Measurements from ENCODE around the gene CUTC.
A peak's percentile ranks its signal among the peaks of the same experiment; 100 is the strongest.

CUTC gene, protein sequence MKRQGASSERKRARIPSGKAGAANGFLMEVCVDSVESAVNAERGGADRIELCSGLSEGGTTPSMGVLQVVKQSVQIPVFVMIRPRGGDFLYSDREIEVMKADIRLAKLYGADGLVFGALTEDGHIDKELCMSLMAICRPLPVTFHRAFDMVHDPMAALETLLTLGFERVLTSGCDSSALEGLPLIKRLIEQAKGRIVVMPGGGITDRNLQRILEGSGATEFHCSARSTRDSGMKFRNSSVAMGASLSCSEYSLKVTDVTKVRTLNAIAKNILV
- total RNA-seq: 13.7 to 18.6 (median 17.3) reads per million in 3 donors

DNA sequence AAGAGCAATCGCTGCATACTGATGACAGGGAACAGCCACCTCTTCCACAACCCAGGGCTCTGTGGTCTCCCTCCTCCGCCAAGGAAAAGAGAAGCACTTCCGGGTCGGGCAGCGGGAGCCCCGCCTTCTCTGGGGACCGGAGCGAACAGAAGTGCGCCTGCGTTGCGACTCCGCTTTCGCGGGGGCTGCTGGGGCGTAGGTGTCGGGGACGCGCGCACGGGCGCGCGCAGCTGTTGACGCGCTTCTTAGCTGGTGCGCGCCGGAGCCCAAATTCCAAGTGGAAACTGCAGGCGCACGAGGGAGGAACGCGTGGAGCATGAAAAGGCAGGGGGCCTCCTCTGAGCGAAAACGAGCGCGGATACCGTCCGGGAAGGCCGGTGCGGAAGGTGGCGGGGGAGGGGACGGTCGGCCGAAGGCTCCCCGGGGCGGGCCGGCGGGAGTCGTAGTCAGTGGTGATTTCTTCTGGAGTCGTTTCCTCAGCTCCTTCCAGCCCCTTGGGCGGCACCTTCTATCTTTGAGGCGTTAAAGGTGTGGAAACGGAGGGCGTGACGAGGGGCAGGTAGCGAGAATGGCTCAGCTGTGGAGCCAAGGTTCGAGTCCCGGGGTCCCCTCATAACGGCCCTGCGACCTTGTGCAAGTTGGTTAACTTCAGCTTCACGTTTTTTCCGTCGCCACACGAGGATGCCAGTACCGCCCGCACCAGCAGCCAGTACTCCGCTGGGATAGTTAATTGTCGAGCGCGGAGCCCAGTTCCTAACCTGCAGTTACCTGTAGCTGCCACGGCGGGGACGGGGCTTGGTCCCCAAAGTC is at the start of gene CUTC, which contains the start of gene COX15:
Gene CUTC, plus strand, starts transcription at position 202 of the 810 bp plus-strand sequence. Its CDS starts 115 bp downstream, at position 317.
Gene COX15, minus strand, starts transcription at position 95 of the 810 bp plus-strand sequence. Its CDS starts 78 bp downstream, at position 17.
- Histone ChIP-seq H3K27ac (ENCODE audit: insufficient read depth, low read length, poor library complexity, severe bottlenecking) (peak within 1 kb of the TSS; percentile 89), H3K4me1 (ENCODE audit: control insufficient read depth, insufficient read depth, low read length, poor library complexity, severe bottlenecking) (peaks cover 12% of the 10 kb centered on the region), H3K36me3 (ENCODE audit: control insufficient read depth, insufficient read depth, low read length) (peaks cover 12% of the 10 kb centered on the region), H3K27me3 (replicated peaks; ENCODE audit: control insufficient read depth, insufficient read depth, low read length, poor library complexity, severe bottlenecking) (no peaks in the 10 kb centered on the region), H3K4me3 (ENCODE audit: insufficient read depth, low read depth, low read length, poor library complexity, severe bottlenecking) (peak within 1 kb of the TSS; percentile 90), H3K9me3 (ENCODE audit: control insufficient read depth, low read length) (no peaks in the 10 kb centered on the region)
- peak; percentile 86 to 93 (median 92) for DNase-seq

DNA sequence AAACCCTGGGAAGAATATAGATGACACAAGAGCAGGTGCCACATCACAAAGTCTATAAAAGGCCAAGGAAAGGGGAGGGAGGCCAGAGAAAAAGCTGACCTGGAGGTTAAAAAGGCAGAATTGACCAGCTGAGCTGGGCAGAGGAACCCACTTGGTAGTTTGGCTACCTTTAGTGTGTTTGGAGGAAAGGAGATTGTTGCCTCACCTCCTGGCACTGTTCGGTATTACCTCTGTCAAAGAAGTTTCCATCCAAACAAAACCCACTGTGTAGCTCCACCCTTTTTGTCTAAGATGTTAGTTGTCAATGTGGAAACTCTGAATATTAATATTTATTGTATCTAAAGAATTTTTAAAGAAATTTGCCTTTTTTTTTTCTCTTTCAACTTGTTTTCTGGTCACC is 49.3 kb upstream of the CUTC start:
- no peak overlapping the region for H3K4me3 ChIP-seq (ENCODE audit: insufficient read depth, low read depth, low read length, poor library complexity, severe bottlenecking)
- DNase-seq: no peak
- peaks cover 9% of the 10 kb centered on the region for H3K36me3 ChIP-seq (ENCODE audit: control insufficient read depth, insufficient read depth, low read length)

GRCh38 chr10:99685597-99685967 is 46.5 kb upstream of the CUTC start:
- Histone ChIP-seq H3K9me3 (ENCODE audit: control insufficient read depth, low read length) (no peaks in the 10 kb centered on the region), H3K4me3 (ENCODE audit: insufficient read depth, low read depth, low read length, poor library complexity, severe bottlenecking) (no peak overlapping the region), H3K27ac (ENCODE audit: insufficient read depth, low read length, poor library complexity, severe bottlenecking) (no peak overlapping the region), H3K27me3 (replicated peaks; ENCODE audit: control insufficient read depth, insufficient read depth, low read length, poor library complexity, severe bottlenecking) (no peaks in the 10 kb centered on the region), H3K36me3 (ENCODE audit: control insufficient read depth, insufficient read depth, low read length) (no peaks in the 10 kb centered on the region), H3K4me1 (ENCODE audit: control insufficient read depth, insufficient read depth, low read length, poor library complexity, severe bottlenecking) (no peaks in the 10 kb centered on the region)
- DNase-seq: no peak

More for the DNA sequence above, 49.3 kb upstream of the CUTC start:
- H3K27me3 ChIP-seq (replicated peaks; ENCODE audit: control insufficient read depth, insufficient read depth, low read length, poor library complexity, severe bottlenecking): no peaks in the 10 kb centered on the region
- no peak overlapping the region for H3K27ac ChIP-seq (ENCODE audit: insufficient read depth, low read length, poor library complexity, severe bottlenecking)
- H3K9me3 ChIP-seq (ENCODE audit: control insufficient read depth, low read length): no peaks in the 10 kb centered on the region
- no peaks in the 10 kb centered on the region for H3K4me1 ChIP-seq (ENCODE audit: control insufficient read depth, insufficient read depth, low read length, poor library complexity, severe bottlenecking)

DNA sequence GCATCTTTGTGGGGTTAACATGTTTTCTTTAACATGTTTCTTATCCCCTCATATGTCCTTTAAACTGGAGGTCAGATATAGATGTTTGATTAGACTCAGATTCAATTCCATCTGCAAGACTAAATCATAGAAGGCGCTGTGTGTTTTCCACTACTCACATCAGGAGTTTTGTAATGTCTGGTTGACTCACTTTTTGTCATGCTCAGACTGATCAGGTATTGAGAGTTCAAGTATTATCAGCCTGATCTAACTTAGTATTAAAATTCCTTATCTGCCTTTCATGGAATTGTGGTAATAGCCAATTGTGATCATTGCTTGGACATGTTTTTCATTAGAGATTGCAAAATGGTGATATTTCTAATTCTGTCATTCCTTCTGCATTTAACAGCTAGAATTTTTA is 42.6 kb upstream of the CUTC start:
- H3K36me3 ChIP-seq (ENCODE audit: control insufficient read depth, insufficient read depth, low read length): peaks cover 3% of the 10 kb centered on the region
- H3K27ac ChIP-seq (ENCODE audit: insufficient read depth, low read length, poor library complexity, severe bottlenecking): no peak overlapping the region
- no peaks in the 10 kb centered on the region for H3K4me1 ChIP-seq (ENCODE audit: control insufficient read depth, insufficient read depth, low read length, poor library complexity, severe bottlenecking)
- H3K27me3 ChIP-seq (replicated peaks; ENCODE audit: control insufficient read depth, insufficient read depth, low read length, poor library complexity, severe bottlenecking): no peaks in the 10 kb centered on the region
- H3K9me3 ChIP-seq (ENCODE audit: control insufficient read depth, low read length): no peaks in the 10 kb centered on the region
- no peak overlapping the region for H3K4me3 ChIP-seq (ENCODE audit: insufficient read depth, low read depth, low read length, poor library complexity, severe bottlenecking)
- DNase-seq: no peak

GRCh38 chr10:99693933-99694583 is 38.0 kb upstream of the CUTC start:
- H3K27ac ChIP-seq (ENCODE audit: insufficient read depth, low read length, poor library complexity, severe bottlenecking): no peak overlapping the region
- peaks cover 23% of the 10 kb centered on the region for H3K36me3 ChIP-seq (ENCODE audit: control insufficient read depth, insufficient read depth, low read length)
- no peaks in the 10 kb centered on the region for H3K9me3 ChIP-seq (ENCODE audit: control insufficient read depth, low read length)
- no peak for DNase-seq
- H3K4me3 ChIP-seq (ENCODE audit: insufficient read depth, low read depth, low read length, poor library complexity, severe bottlenecking): no peak overlapping the region
- H3K4me1 ChIP-seq (ENCODE audit: control insufficient read depth, insufficient read depth, low read length, poor library complexity, severe bottlenecking): no peaks in the 10 kb centered on the region
- H3K27me3 ChIP-seq (replicated peaks; ENCODE audit: control insufficient read depth, insufficient read depth, low read length, poor library complexity, severe bottlenecking): no peaks in the 10 kb centered on the region

DNA sequence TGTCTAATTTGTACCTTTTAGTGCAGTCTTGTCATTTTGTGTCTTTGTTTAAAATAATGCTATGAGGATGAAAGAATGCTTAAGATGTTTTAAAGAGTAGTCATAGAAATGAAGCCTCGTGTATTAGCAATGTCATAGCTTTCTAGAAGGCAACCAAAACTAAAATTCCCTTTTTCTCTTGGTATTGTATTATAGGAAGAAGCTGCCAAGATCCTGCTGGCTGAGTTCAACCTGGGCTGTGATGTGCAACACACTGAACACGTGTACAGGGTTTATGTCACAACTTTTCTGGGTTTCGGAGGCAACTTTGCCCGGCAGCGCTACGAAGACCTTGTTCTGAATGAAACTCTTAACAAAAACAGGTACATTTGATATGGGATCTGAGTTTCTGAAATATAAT is 36.3 kb upstream of the CUTC start:
- DNase-seq: no peak
- Histone ChIP-seq H3K27me3 (replicated peaks; ENCODE audit: control insufficient read depth, insufficient read depth, low read length, poor library complexity, severe bottlenecking) (no peaks in the 10 kb centered on the region), H3K4me1 (ENCODE audit: control insufficient read depth, insufficient read depth, low read length, poor library complexity, severe bottlenecking) (no peaks in the 10 kb centered on the region), H3K27ac (ENCODE audit: insufficient read depth, low read length, poor library complexity, severe bottlenecking) (no peak overlapping the region), H3K36me3 (ENCODE audit: control insufficient read depth, insufficient read depth, low read length) (peaks cover 23% of the 10 kb centered on the region), H3K4me3 (ENCODE audit: insufficient read depth, low read depth, low read length, poor library complexity, severe bottlenecking) (no peak overlapping the region), H3K9me3 (ENCODE audit: control insufficient read depth, low read length) (no peaks in the 10 kb centered on the region)

GRCh38 chr10:99698504-99699080 is 33.4 kb upstream of the CUTC start:
- Histone ChIP-seq H3K4me3 (ENCODE audit: insufficient read depth, low read depth, low read length, poor library complexity, severe bottlenecking) (no peak overlapping the region), H3K27me3 (replicated peaks; ENCODE audit: control insufficient read depth, insufficient read depth, low read length, poor library complexity, severe bottlenecking) (no peaks in the 10 kb centered on the region), H3K36me3 (ENCODE audit: control insufficient read depth, insufficient read depth, low read length) (peaks cover 23% of the 10 kb centered on the region), H3K4me1 (ENCODE audit: control insufficient read depth, insufficient read depth, low read length, poor library complexity, severe bottlenecking) (no peaks in the 10 kb centered on the region), H3K9me3 (ENCODE audit: control insufficient read depth, low read length) (no peaks in the 10 kb centered on the region), H3K27ac (ENCODE audit: insufficient read depth, low read length, poor library complexity, severe bottlenecking) (no peak overlapping the region)
- no peak for DNase-seq

GRCh38 chr10:99700649-99701048 is 31.4 kb upstream of the CUTC start:
- Histone ChIP-seq H3K4me1 (ENCODE audit: control insufficient read depth, insufficient read depth, low read length, poor library complexity, severe bottlenecking) (no peaks in the 10 kb centered on the region), H3K27me3 (replicated peaks; ENCODE audit: control insufficient read depth, insufficient read depth, low read length, poor library complexity, severe bottlenecking) (no peaks in the 10 kb centered on the region), H3K4me3 (ENCODE audit: insufficient read depth, low read depth, low read length, poor library complexity, severe bottlenecking) (no peak overlapping the region), H3K27ac (ENCODE audit: insufficient read depth, low read length, poor library complexity, severe bottlenecking) (no peak overlapping the region), H3K36me3 (ENCODE audit: control insufficient read depth, insufficient read depth, low read length) (peaks cover 28% of the 10 kb centered on the region), H3K9me3 (ENCODE audit: control insufficient read depth, low read length) (no peaks in the 10 kb centered on the region)
- no peak for DNase-seq

DNA sequence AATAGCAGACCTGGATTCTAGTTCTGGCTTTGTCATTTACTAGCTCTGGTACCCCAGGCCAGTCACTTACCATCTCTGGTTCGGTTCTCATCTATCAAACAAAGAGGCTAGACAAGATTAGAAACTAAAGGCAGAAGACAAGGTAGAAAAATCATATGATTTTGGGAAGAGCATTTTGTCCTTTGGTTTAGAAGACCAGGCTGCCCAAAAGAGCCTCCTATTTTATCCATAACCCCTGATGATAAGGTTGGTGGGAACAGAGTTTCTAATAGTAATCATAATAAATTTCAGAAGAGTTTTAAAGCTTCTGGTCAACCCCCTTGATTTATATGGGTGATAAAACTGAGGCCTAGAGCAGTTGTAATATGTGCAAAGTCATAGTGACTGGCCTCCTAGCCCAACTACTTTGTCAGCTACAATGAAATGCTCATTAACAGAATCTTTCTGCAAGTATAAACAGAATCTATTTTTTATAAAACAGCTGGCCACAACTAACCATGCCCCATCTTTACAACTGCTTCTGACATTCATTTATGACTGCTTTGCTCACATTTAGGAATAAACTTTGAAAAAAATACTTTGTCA is 23.5 kb upstream of the CUTC start:
- Histone ChIP-seq H3K4me3 (ENCODE audit: insufficient read depth, low read depth, low read length, poor library complexity, severe bottlenecking) (no peak overlapping the region), H3K4me1 (ENCODE audit: control insufficient read depth, insufficient read depth, low read length, poor library complexity, severe bottlenecking) (no peaks in the 10 kb centered on the region), H3K9me3 (ENCODE audit: control insufficient read depth, low read length) (no peaks in the 10 kb centered on the region), H3K36me3 (ENCODE audit: control insufficient read depth, insufficient read depth, low read length) (peaks cover 22% of the 10 kb centered on the region), H3K27ac (ENCODE audit: insufficient read depth, low read length, poor library complexity, severe bottlenecking) (no peak overlapping the region), H3K27me3 (replicated peaks; ENCODE audit: control insufficient read depth, insufficient read depth, low read length, poor library complexity, severe bottlenecking) (no peaks in the 10 kb centered on the region)
- no peak for DNase-seq
